Panc1 (cell line): Measurements from ENCODE around the gene PAK6.

Experiments
- POLR2AphosphoS5 ChIP-seq: IDR thresholded peaks from 2 replicates; pipeline ENCODE4 v1.6.1; 2012; ENCODE audit warnings: mild to moderate bottlenecking, low read depth, low read length, moderate library complexity
- REST ChIP-seq, 2 experiments: IDR thresholded peaks; 2 replicates each; pipeline ENCODE4 v1.6.1; 2011 to 2012; ENCODE audit warnings: low read depth in 2 of 2, control low read depth in 1 of 2, low read length in 1 of 2, mild to moderate bottlenecking in 1 of 2, moderate library complexity in 1 of 2; ENCODE audit not compliant: insufficient read depth in 1 of 2
- TF ChIP-seq, protein P1 (sequence below): fragments of 450-650 bp; IDR thresholded peaks from 2 replicates; pipeline ENCODE4 v1.5.1; 2017; ENCODE audit warnings: mild to moderate bottlenecking

GRCh38 chr15:40252141-40252437 lies 13.2 kb downstream of the PAK6 start:
- TF ChIP-seq, protein P1, sequence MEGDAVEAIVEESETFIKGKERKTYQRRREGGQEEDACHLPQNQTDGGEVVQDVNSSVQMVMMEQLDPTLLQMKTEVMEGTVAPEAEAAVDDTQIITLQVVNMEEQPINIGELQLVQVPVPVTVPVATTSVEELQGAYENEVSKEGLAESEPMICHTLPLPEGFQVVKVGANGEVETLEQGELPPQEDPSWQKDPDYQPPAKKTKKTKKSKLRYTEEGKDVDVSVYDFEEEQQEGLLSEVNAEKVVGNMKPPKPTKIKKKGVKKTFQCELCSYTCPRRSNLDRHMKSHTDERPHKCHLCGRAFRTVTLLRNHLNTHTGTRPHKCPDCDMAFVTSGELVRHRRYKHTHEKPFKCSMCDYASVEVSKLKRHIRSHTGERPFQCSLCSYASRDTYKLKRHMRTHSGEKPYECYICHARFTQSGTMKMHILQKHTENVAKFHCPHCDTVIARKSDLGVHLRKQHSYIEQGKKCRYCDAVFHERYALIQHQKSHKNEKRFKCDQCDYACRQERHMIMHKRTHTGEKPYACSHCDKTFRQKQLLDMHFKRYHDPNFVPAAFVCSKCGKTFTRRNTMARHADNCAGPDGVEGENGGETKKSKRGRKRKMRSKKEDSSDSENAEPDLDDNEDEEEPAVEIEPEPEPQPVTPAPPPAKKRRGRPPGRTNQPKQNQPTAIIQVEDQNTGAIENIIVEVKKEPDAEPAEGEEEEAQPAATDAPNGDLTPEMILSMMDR, result no peak
- no peak for TF ChIP-seq POLR2AphosphoS5
- TF ChIP-seq REST (IDR thresholded peaks at IDR 0.05; ENCODE audit: insufficient read depth in 1 of 2, low read depth in 2 of 2, low read length in 1 of 2), result no peak
